Left ventricle myocardium superior (tissue), 1 donor: ENCODE measurements around the gene PTH2R. TPM values are rescaled to one million over a fixed set of nuclear protein-coding genes. Genes with fewer than 3 reads are reported as not detected.
"Not testable (repeated sequence)": the region's sequence is repeated elsewhere in the genome, so short reads cannot be mapped to it uniquely, and the experiment has no call there.

Experiments used
- ATAC-seq: fragments of 200-7000 bp; cut with Tn5 transposase; one replicate; pipeline ENCODE4 v1.9.1; 2020; ENCODE audit warnings: mild to moderate bottlenecking, moderate library complexity
- DNase-seq: peaks from one replicate; pipeline ENCODE4 v3.0.0-alpha.2; 2020
- intact Hi-C: fragments of 100-400 bp; cut with micrococcal nuclease; formaldehyde crosslinking; loops from one replicate; pipeline ENCODE4 v1.11.0; 2022
- total RNA-seq: library from RNA; stranded (reverse); fragmentation: NEBNext Ultra II Directional; extraction: Animal tissue kit (Norgen Biotek cat#: 25700); gene quantifications from one replicate; pipeline ENCODE4 v1.2.1, GENCODE V29; 2021
- donor health status: DM: no; HTN: yes; CAD: no; lungs with severe emphysema.

The PTH2R gene
- total RNA-seq, 1 donor from 2014 or later = not detected

GRCh38 chr2:208467564-208467963 is 61.0 kb downstream of the PTH2R start:
- DNase-seq = no peak
- ATAC-seq = no peak
- intact Hi-C loops = no loop called here

- intact Hi-C loops = no loop called here
- no peak for ATAC-seq
- DNase-seq = no peak
Measured at GRCh38 chr2:208477741-208478140, 71.1 kb downstream of the PTH2R start.

- ATAC-seq (no peak), DNase-seq (no peak)
- intact Hi-C loops = no loop called here
Measured at GRCh38 chr2:208479342-208479741, 72.8 kb downstream of the PTH2R start.

- DNase-seq, ATAC-seq, intact Hi-C loops: not testable (repeated sequence)
Measured at GRCh38 chr2:208481945-208482344, 75.4 kb downstream of the PTH2R start.

GRCh38 chr2:208482453-208483015 is 75.9 kb downstream of the PTH2R start:
- DNase-seq, intact Hi-C loops, ATAC-seq: not testable (repeated sequence)

GRCh38 chr2:208485390-208485789 is 78.8 kb downstream of the PTH2R start:
- ATAC-seq = no peak
- intact Hi-C loops = no loop called here
- DNase-seq = no peak

GRCh38 chr2:208488686-208489564 is 82.3 kb downstream of the PTH2R start:
- DNase-seq (no peak), ATAC-seq (no peak)
- intact Hi-C loops = no loop called here

GRCh38 chr2:208489687-208490086 is 83.1 kb downstream of the PTH2R start:
- intact Hi-C loops = no loop called here
- no peak for DNase-seq
- ATAC-seq = no peak

- ATAC-seq (no peak), DNase-seq (no peak)
- intact Hi-C loops = no loop called here
Measured at GRCh38 chr2:208490492-208490891, 83.9 kb downstream of the PTH2R start.

- intact Hi-C loops = no loop called here
- ATAC-seq (no peak), DNase-seq (no peak)
Measured at GRCh38 chr2:208491641-208492040, 85.0 kb downstream of the PTH2R start.

- ATAC-seq (no peak), DNase-seq (no peak)
- intact Hi-C loops = no loop called here
Measured at GRCh38 chr2:208492069-208492468, 85.5 kb downstream of the PTH2R start.

GRCh38 chr2:208493186-208493585 is 86.6 kb downstream of the PTH2R start:
- no peak for ATAC-seq
- intact Hi-C loops = no loop called here

GRCh38 chr2:208496129-208496528 is 89.5 kb downstream of the PTH2R start:
- intact Hi-C loops = no loop called here
- ATAC-seq (no peak), DNase-seq (no peak)

More at GRCh38 chr2:208493186-208493585, 86.6 kb downstream of the PTH2R start:
- no peak for DNase-seq

GRCh38 chr2:208501206-208501605 is 94.6 kb downstream of the PTH2R start:
- ATAC-seq (no peak), DNase-seq (no peak)
- intact Hi-C loops = no loop called here

GRCh38 chr2:208502288-208502687 is 95.7 kb downstream of the PTH2R start:
- intact Hi-C loops = no loop called here
- ATAC-seq (no peak), DNase-seq (no peak)

- ATAC-seq, DNase-seq, intact Hi-C loops: not testable (repeated sequence)
Measured at GRCh38 chr2:208505365-208505764, 98.8 kb downstream of the PTH2R start.

GRCh38 chr2:208509586-208509985 is 103.0 kb downstream of the PTH2R start:
- intact Hi-C loops = no loop called here
- ATAC-seq (no peak), DNase-seq (no peak)

- intact Hi-C loops = no loop called here
- ATAC-seq = no peak
Measured at GRCh38 chr2:208511016-208511415, 104.4 kb downstream of the PTH2R start.

GRCh38 chr2:208511573-208511972 is 105.0 kb downstream of the PTH2R start:
- DNase-seq = no peak
- intact Hi-C loops = no loop called here
- no peak for ATAC-seq

More at GRCh38 chr2:208511016-208511415, 104.4 kb downstream of the PTH2R start:
- no peak for DNase-seq

GRCh38 chr2:208515099-208515498 is 108.5 kb downstream of the PTH2R start:
- intact Hi-C loops = no loop called here
- ATAC-seq = no peak
- DNase-seq = no peak

GRCh38 chr2:208523069-208523468 is 116.5 kb downstream of the PTH2R start:
- DNase-seq, ATAC-seq, intact Hi-C loops: not testable (repeated sequence)
